SK-N-SH (cell line): ENCODE results near the gene C11orf71. TPM values are rescaled to one million over a fixed set of nuclear protein-coding genes. Genes with fewer than 3 reads are reported as not detected.

ENCODE experiments used
- CTCF ChIA-PET: fragments of 300-600, 350-600 bp; formaldehyde crosslinking; extraction: SDS; loops from one replicate; lab custom pipeline; 2021; lab: Yijun Ruan, JAX
- POLR2A ChIA-PET: fragments of 350-600 bp; sonication (Branson Sonifier 250); formaldehyde crosslinking; extraction: SDS; loops from one replicate; lab custom pipeline; 2020; ENCODE audit warnings: antibody characterized with exemption, inconsistent platforms; lab: Yijun Ruan, JAX
- DNase-seq: peaks from one replicate; pipeline ENCODE4 v3.0.0; 2012
- H2AFZ ChIP-seq: fragments of 200-600 bp; sonication (generic); 2 replicates; pipeline ENCODE4 v1.8.1; 2016; ENCODE audit warnings: antibody characterized with exemption, mild to moderate bottlenecking, low read depth
- H3F3A ChIP-seq: fragments of 200-600 bp; sonication (generic); replicated peaks from 2 replicates; pipeline ENCODE3; 2016; ENCODE audit warnings: antibody characterized with exemption, mild to moderate bottlenecking; ENCODE audit not compliant: insufficient read depth
- H3K27ac ChIP-seq, 2 experiments: fragments of 200-500 bp in 1 of 2; fragments of 200-600 bp in 1 of 2; sonication (Bioruptor generic) in 1 of 2; sonication (generic), shearing (Covaris generic) in 1 of 2; 2 replicates each; pipeline versions ENCODE4 v1.5.1 to v1.6.1; 2014 to 2016; ENCODE audit warnings: low read depth in 2 of 2, inconsistent platforms in 1 of 2, low read length in 1 of 2, mild to moderate bottlenecking in 1 of 2, mixed read lengths in 1 of 2
- H3K27me3 ChIP-seq: fragments of 200-600 bp; sonication (generic), shearing (Covaris generic); 2 replicates; pipeline ENCODE4 v1.6.1; 2016; ENCODE audit warnings: mixed run types; ENCODE audit not compliant: insufficient read depth
- H3K36me3 ChIP-seq, 2 experiments: fragments of 200-500 bp in 1 of 2; fragments of 200-600 bp in 1 of 2; sonication (Bioruptor generic) in 1 of 2; sonication (generic) in 1 of 2; replicated peaks in 1 of 2; 2 replicates each; pipeline versions ENCODE3 to v1.5.1; 2014 to 2016; ENCODE audit warnings: low read length in 1 of 2, mild to moderate bottlenecking in 1 of 2; ENCODE audit not compliant: insufficient read depth in 2 of 2, control insufficient read depth in 1 of 2
- H3K4me1 ChIP-seq, 2 experiments: fragments of 200-500 bp in 1 of 2; fragments of 200-600 bp in 1 of 2; sonication (Bioruptor generic) in 1 of 2; sonication (generic), shearing (Covaris generic) in 1 of 2; 2 replicates each; pipeline versions ENCODE4 v1.5.1 to v1.6.1; 2014 to 2016; ENCODE audit warnings: low read depth in 1 of 2, low read length in 1 of 2, mixed run types in 1 of 2; ENCODE audit not compliant: insufficient read depth in 2 of 2, control insufficient read depth in 1 of 2
- H3K4me2 ChIP-seq: fragments of 200-600 bp; sonication (generic), shearing (Covaris generic); 2 replicates; pipeline ENCODE4 v1.6.1; 2017; ENCODE audit warnings: mixed run types
- H3K4me3 ChIP-seq, 2 experiments: fragments of 200-500 bp in 1 of 2; fragments of 200-600 bp in 1 of 2; sonication (Bioruptor generic) in 1 of 2; sonication (generic), shearing (Covaris generic) in 1 of 2; 2 replicates each; pipeline versions ENCODE4 v1.5.1 to v1.8.1; 2014 to 2016; ENCODE audit warnings: low read depth in 2 of 2, inconsistent platforms in 1 of 2, low read length in 1 of 2, mild to moderate bottlenecking in 1 of 2, mixed read lengths in 1 of 2, moderate library complexity in 1 of 2
- H3K79me2 ChIP-seq: fragments of 200-600 bp; sonication (generic); 2 replicates; pipeline ENCODE4 v1.8.1; 2017; ENCODE audit warnings: mild to moderate bottlenecking; ENCODE audit not compliant: insufficient read depth
- H3K9ac ChIP-seq: fragments of 200-600 bp; sonication (generic); 2 replicates; pipeline ENCODE4 v1.6.1; 2017; ENCODE audit warnings: mixed run types
- H3K9me2 ChIP-seq: fragments of 200-600 bp; sonication (generic); 2 replicates; pipeline ENCODE4 v1.6.1; 2017; ENCODE audit warnings: mixed run types
- H3K9me3 ChIP-seq: fragments of 200-600 bp; sonication (generic); 2 replicates; pipeline ENCODE4 v1.6.1; 2017; ENCODE audit warnings: mixed run types, mild to moderate bottlenecking, moderate library complexity
- H4K20me1 ChIP-seq: fragments of 200-600 bp; sonication (generic); 2 replicates; pipeline ENCODE4 v1.6.1; 2017; ENCODE audit warnings: mild to moderate bottlenecking, mixed run types; ENCODE audit not compliant: insufficient read depth
- CHD2 ChIP-seq: fragments of 150-350 bp; IDR thresholded peaks from 2 replicates; pipeline ENCODE4 v1.6.1; 2018; ENCODE audit warnings: low read length; ENCODE audit not compliant: partially characterized antibody
- CTCF ChIP-seq: fragments of 200-600 bp; sonication (generic); IDR thresholded peaks from 2 replicates; pipeline ENCODE4 v1.6.1; 2017; ENCODE audit warnings: antibody characterized with exemption, mild to moderate bottlenecking, moderate library complexity
- ELF1 ChIP-seq: IDR thresholded peaks from 2 replicates; pipeline ENCODE4 v1.4.0; 2012
- EZH2phosphoT487 ChIP-seq: fragments of 200-600 bp; sonication (generic); IDR thresholded peaks from 2 replicates; pipeline ENCODE4 v1.6.1; 2017; ENCODE audit warnings: low read depth, mixed run types, mild to moderate bottlenecking, antibody characterized with exemption, moderate library complexity, borderline replicate concordance
- FOXM1 ChIP-seq: IDR thresholded peaks from 2 replicates; pipeline ENCODE4 v1.4.0; 2012; ENCODE audit warnings: low read depth, mild to moderate bottlenecking
- GATA2 ChIP-seq: sonication (generic); formaldehyde crosslinking; IDR thresholded peaks from 2 replicates; pipeline ENCODE4 v1.5.0; 2020; ENCODE audit warnings: mild to moderate bottlenecking, missing genetic modification reagents
- IRF3 ChIP-seq: fragments of 150-350 bp; IDR thresholded peaks from 2 replicates; pipeline ENCODE4 v1.6.1; 2016; ENCODE audit warnings: mild to moderate bottlenecking, low read depth, low read length
- MAX ChIP-seq: IDR thresholded peaks from 2 replicates; pipeline ENCODE4 v1.4.0; 2012; ENCODE audit warnings: low read depth
- MXI1 ChIP-seq: IDR thresholded peaks from 2 replicates; pipeline ENCODE4 v1.6.1; 2012; ENCODE audit warnings: mild to moderate bottlenecking, low read depth, low read length, improper control_type of control experiment
- NFIC ChIP-seq: IDR thresholded peaks from 2 replicates; pipeline ENCODE4 v1.4.0; 2012; ENCODE audit warnings: borderline replicate concordance
- PBX3 ChIP-seq: IDR thresholded peaks from 2 replicates; pipeline ENCODE4; 2012
- RCOR1 ChIP-seq: fragments of 150-350 bp; IDR thresholded peaks from 2 replicates; pipeline ENCODE4 v1.6.1; 2017; ENCODE audit warnings: antibody characterized with exemption, low read length
- REST ChIP-seq: IDR thresholded peaks from 2 replicates; pipeline ENCODE4 v1.6.1; 2012; ENCODE audit warnings: mild to moderate bottlenecking, low read depth, low read length, moderate library complexity
- RFX5 ChIP-seq: IDR thresholded peaks from 2 replicates; pipeline ENCODE4 v1.6.1; 2012; ENCODE audit warnings: mild to moderate bottlenecking, improper control_type of control experiment, low read length
- SIN3A ChIP-seq: IDR thresholded peaks from 2 replicates; pipeline ENCODE4 v1.6.1; 2012; ENCODE audit warnings: low read depth, mild to moderate bottlenecking, low read length, moderate library complexity, borderline replicate concordance
- SMC3 ChIP-seq: IDR thresholded peaks from 2 replicates; pipeline ENCODE4 v1.6.1; 2012; ENCODE audit warnings: low read depth, low read length, improper control_type of control experiment
- TAF1 ChIP-seq: IDR thresholded peaks from 2 replicates; pipeline ENCODE4 v1.6.1; 2012; ENCODE audit warnings: low read depth, mild to moderate bottlenecking, low read length, moderate library complexity, borderline replicate concordance
- TCF12 ChIP-seq: IDR thresholded peaks from 2 replicates; pipeline ENCODE4 v1.4.0; 2012
- TEAD4 ChIP-seq: IDR thresholded peaks from 2 replicates; pipeline ENCODE4 v1.4.0; 2012; ENCODE audit warnings: mild to moderate bottlenecking, borderline replicate concordance; ENCODE audit not compliant: insufficient read depth
- USF1 ChIP-seq: IDR thresholded peaks from 2 replicates; pipeline ENCODE4 v1.4.0; 2012; ENCODE audit warnings: low read depth, borderline replicate concordance
- WGBS: methylation state at CpG from one replicate; pipeline ENCODE4 v1.1.6; 2017; ENCODE audit warnings: low lambda C conversion rate; 5-methylcytosine and 5-hydroxymethylcytosine counted together
- polyA plus RNA-seq, 3 experiments: library from polyadenylated mRNA; depleted of rRNA; stranded (reverse); fragments of >200 nt; gene quantifications; 2 replicates each; pipeline ENCODE4 v1.2.3, GENCODE V29; 2012

C11orf71 gene
- polyA plus RNA-seq, 1 of the 3 experiments (the other 2 are of a cell fraction): 7.8 TPM

- Histone ChIP-seq H3K9me3 (no peaks in the 10 kb centered on the region), H4K20me1 (no peaks in the 10 kb centered on the region), H3K27ac (no peak overlapping the region), H3K79me2 (no peaks in the 10 kb centered on the region), H3K4me2 (no peak overlapping the region), H3K9me2 (no peaks in the 10 kb centered on the region), H3F3A (peaks cover 17% of the 10 kb centered on the region), H2AFZ (no peak overlapping the region), H3K4me3 (no peak overlapping the region), H3K27me3 (no peaks in the 10 kb centered on the region), H3K36me3 (no peaks in the 10 kb centered on the region), H3K9ac (no peak overlapping the region), H3K4me1 (peaks cover 7 to 17% of the 10 kb centered on the region in 2 experiments)
- ChIA-PET POLR2A (no interaction called here), CTCF (interaction anchor here (0.6 kb wide), 1 partner anchor 1887 kb away, joined by 4 read pairs; no protein-coding TSS in a partner anchor)
- no peak for DNase-seq
- TF ChIP-seq FOXM1: no peak
- TF ChIP-seq RFX5: no peak
- no peak for TF ChIP-seq CTCF
- TF ChIP-seq TCF12: no peak
- no peak for TF ChIP-seq MAX
- no peak for TF ChIP-seq RCOR1
- TF ChIP-seq IRF3: no peak
- 96% methylated on average over 4 of the region's 4 CpGs for whole genome bisulfite sequencing
These were observed 38.0 kb downstream of the C11orf71 start for GRCh38 chr11:114362326-114362725.

- no peak overlapping the region for H3K4me2 ChIP-seq
- no peaks in the 10 kb centered on the region for H3K79me2 ChIP-seq
- no peaks in the 10 kb centered on the region for H3K9me3 ChIP-seq
- ChIA-PET POLR2A (no interaction called here), CTCF (interaction anchor here (1.4 to 1.9 kb wide), 2 partner anchors 12 to 19 kb away, joined by 6 to 10 read pairs; no protein-coding TSS in a partner anchor)
- peaks cover 0 to 3% of the 10 kb centered on the region in 2 experiments; a peak in 2 of 4 replicates for H3K4me1 ChIP-seq
- H3F3A ChIP-seq: peaks cover 12% of the 10 kb centered on the region
- H3K27ac ChIP-seq: peak overlapping the region in 1 of 2 experiments; percentile 48; a peak in 2 of 4 replicates
- H3K36me3 ChIP-seq: no peaks in the 10 kb centered on the region
- H3K9ac ChIP-seq: peak overlapping the region; percentile 2; the same call in 1 of the 2 replicates
- peak overlapping the region; percentile 58; the same call in 1 of the 2 replicates for H2AFZ ChIP-seq
- no peak for DNase-seq
- H3K27me3 ChIP-seq: no peaks in the 10 kb centered on the region
- H3K4me3 ChIP-seq: no peak overlapping the region
- no peaks in the 10 kb centered on the region for H4K20me1 ChIP-seq
- H3K9me2 ChIP-seq: no peaks in the 10 kb centered on the region
- TF ChIP-seq USF1 (no peak), FOXM1 (no peak), CHD2 (no peak), GATA2 (no peak), TEAD4 (no peak), SMC3 (no peak), RCOR1 (no peak), MXI1 (no peak), PBX3 (no peak), ELF1 (no peak), REST (no peak), NFIC (no peak), TAF1 (no peak), EZH2phosphoT487 (no peak), SIN3A (no peak)
These were observed 41.0 kb downstream of the C11orf71 start for GRCh38 chr11:114359342-114359741.
